PC-9 (cell line): ENCODE measurements around the gene TMEM63C. TPM values are rescaled to one million over a fixed set of nuclear protein-coding genes. Genes with fewer than 3 reads are reported as not detected.

Experiments
- BruUV-seq: library from RNA; stranded (reverse); fragments of 400-500 nt; replicated peaks from 2 replicates; lab custom pipeline; 2021; lab: Mats Ljungman, UMichigan
- CTCF ChIA-PET: fragments of 300-600 bp; sonication (Branson Sonifier 250); formaldehyde crosslinking; loops from one replicate; lab custom pipeline; 2022; ENCODE audit warnings: antibody characterized with exemption; lab: Charles Lee
- POLR2A ChIA-PET: fragments of 300-600 bp; sonication (Branson Sonifier 250); formaldehyde crosslinking; loops from one replicate; lab custom pipeline; 2022; ENCODE audit warnings: antibody characterized with exemption; ENCODE audit not compliant: unreplicated experiment; lab: Charles Lee
- DNase-seq, 2 experiments: peaks; one replicate each; pipeline versions ENCODE4 v3.0.0 to v3.0.0-alpha.2; 2015 to 2022; ENCODE audit warnings: mixed read lengths in 1 of 2
- H2AFZ ChIP-seq: fragments of 200-600 bp; sonication (generic); 2 replicates; pipeline ENCODE4 v1.8.1; 2017; ENCODE audit warnings: antibody characterized with exemption
- H3F3A ChIP-seq: fragments of 200-600 bp; sonication (generic); 2 replicates; pipeline ENCODE4 v1.8.1; 2017; ENCODE audit warnings: antibody characterized with exemption, mild to moderate bottlenecking, low read depth; ENCODE audit not compliant: insufficient read depth
- H3K27ac ChIP-seq: fragments of 200-600 bp; sonication (generic); 2 replicates; pipeline ENCODE4 v1.6.1; 2016; ENCODE audit warnings: mixed run types
- H3K27me3 ChIP-seq: fragments of 200-600 bp; sonication (generic); 2 replicates; pipeline ENCODE4 v1.6.1; 2016; ENCODE audit warnings: low read depth, mixed run types; ENCODE audit not compliant: insufficient read depth
- H3K36me3 ChIP-seq: fragments of 200-600 bp; sonication (generic); 2 replicates; pipeline ENCODE4 v1.6.1; 2016; ENCODE audit warnings: low read depth, mixed run types
- H3K4me1 ChIP-seq: fragments of 200-600 bp; sonication (generic); replicated peaks from 2 replicates; pipeline ENCODE4 v1.6.1; 2016; ENCODE audit warnings: mixed run types; ENCODE audit not compliant: insufficient read depth
- H3K4me2 ChIP-seq: fragments of 200-600 bp; sonication (generic); 2 replicates; pipeline ENCODE4 v1.6.1; 2017; ENCODE audit warnings: mixed run types
- H3K4me3 ChIP-seq: fragments of 200-600 bp; sonication (generic); 2 replicates; pipeline ENCODE4 v1.6.1; 2016; ENCODE audit warnings: mixed run types
- H3K79me2 ChIP-seq: fragments of 200-600 bp; sonication (generic); 2 replicates; pipeline ENCODE4 v1.6.1; 2017; ENCODE audit warnings: low read depth, mixed run types
- H3K9me2 ChIP-seq: fragments of 200-600 bp; sonication (generic); 2 replicates; pipeline ENCODE4 v1.8.1; 2017; ENCODE audit warnings: mild to moderate bottlenecking; ENCODE audit not compliant: insufficient read depth
- H3K9me3 ChIP-seq: fragments of 200-600 bp; sonication (generic); 2 replicates; pipeline ENCODE4 v1.8.1; 2016; ENCODE audit warnings: low read depth; ENCODE audit not compliant: insufficient read depth
- H4K20me1 ChIP-seq: fragments of 200-600 bp; sonication (generic); 2 replicates; pipeline ENCODE4 v1.8.1; 2017; ENCODE audit not compliant: insufficient read depth
- CTCF ChIP-seq: fragments of 200-600 bp; sonication (generic); conservative IDR thresholded peaks from 2 replicates; pipeline ENCODE4 v1.6.1; 2017; ENCODE audit warnings: mixed run types, antibody characterized with exemption, mild to moderate bottlenecking, moderate library complexity
- EZH2 ChIP-seq: fragments of 200-600 bp; sonication (generic); IDR thresholded peaks from 2 replicates; pipeline ENCODE4 v1.8.0; 2017; ENCODE audit warnings: antibody characterized with exemption, low read depth
- intact Hi-C: fragments of 100-400 bp; cut with micrococcal nuclease; formaldehyde crosslinking; loops from one replicate; pipeline ENCODE4 v1.10.0; 2022; ENCODE audit not compliant: unreplicated experiment
- microRNA-seq: library from miRNA; unstranded; fragments of <30 nt; microRNA quantifications from one replicate; pipeline ENCODE4 v1.2.0, GENCODE V29; 2021; ENCODE audit warnings: borderline number of aligned reads, borderline replicate concordance
- total RNA-seq: library from RNA; stranded (reverse); gene quantifications from 2 replicates; pipeline ENCODE4 v1.2.3, GENCODE V29; 2021

TMEM63C gene
- total RNA-seq, 1 experiment from 2014 or later, result 2.2 TPM

- POLR2A ChIA-PET, result interaction anchor here (0.6 kb wide), 1 partner anchor 20 kb away, joined by 4 read pairs; no protein-coding TSS in a partner anchor
- no peak overlapping the region for H3K4me2 ChIP-seq
Observed at GRCh38 chr14:77306416-77306815, 124.8 kb downstream of the TMEM63C start.

DNA sequence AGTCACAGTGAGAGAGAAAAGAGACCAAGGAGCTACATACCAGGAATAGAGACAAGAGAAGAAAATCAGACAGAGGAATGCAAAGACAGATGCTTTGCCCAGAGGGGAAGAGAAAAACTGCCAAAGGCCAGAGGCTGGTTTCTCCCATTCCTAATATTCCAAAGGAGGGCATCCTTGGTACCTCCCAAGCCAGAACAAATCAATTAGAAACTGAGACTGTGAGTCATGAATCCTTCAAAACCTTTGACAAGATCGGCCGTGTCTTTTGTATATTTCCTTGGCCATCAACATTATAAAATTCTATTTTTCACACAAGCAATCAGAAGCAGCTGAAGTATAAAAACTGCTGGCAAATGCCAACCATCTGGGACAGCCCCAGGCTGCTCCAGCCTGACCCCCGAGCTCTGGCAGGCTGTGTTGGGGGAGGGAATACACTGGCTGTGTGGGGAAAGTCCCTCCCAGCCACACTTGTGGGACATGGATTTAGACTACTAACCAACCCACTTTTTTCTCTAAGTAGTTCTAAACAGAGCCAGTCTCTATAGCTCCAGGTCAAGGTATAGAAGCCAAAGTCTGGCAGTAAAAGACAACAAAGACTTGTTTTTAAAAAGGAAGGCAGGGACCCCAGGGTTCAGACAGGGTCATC lies 125.4 kb downstream of the TMEM63C start:
- Histone ChIP-seq H3F3A (peaks cover 30% of the 10 kb centered on the region), H3K4me2 (no peak overlapping the region), H3K4me3 (no peak overlapping the region), H3K9me3 (no peaks in the 10 kb centered on the region), H3K27ac (no peak overlapping the region), H4K20me1 (peaks cover 4% of the 10 kb centered on the region; the same call in 1 of the 2 replicates), H3K4me1 (peaks cover 32% of the 10 kb centered on the region), H3K79me2 (0 out of 2 replicates have a peak, but pooled peaks cover 4% of the 10 kb centered on the region), H3K9me2 (no peaks in the 10 kb centered on the region), H3K36me3 (peaks cover 12% of the 10 kb centered on the region; the same call in 1 of the 2 replicates), H3K27me3 (no peaks in the 10 kb centered on the region), H2AFZ (no peak overlapping the region)
- DNase-seq, result no peak
- CTCF ChIA-PET, result interaction anchor here (2.1 kb wide), 1 partner anchor 9 kb away, joined by 8 read pairs; no protein-coding TSS in a partner anchor
- intact Hi-C loops, result no loop called here
- POLR2A ChIA-PET, result interaction anchor here (0.6 kb wide), 1 partner anchor 19 kb away, joined by 4 read pairs; no protein-coding TSS in a partner anchor
- no peak for TF ChIP-seq CTCF
- no peak for TF ChIP-seq EZH2
- no TSS peak for BruUV-seq

More at GRCh38 chr14:77306416-77306815, 124.8 kb downstream of the TMEM63C start:
- TF ChIP-seq EZH2, result no peak
- TF ChIP-seq CTCF, result no peak
- no peak for DNase-seq
- H3F3A ChIP-seq, result peaks cover 30% of the 10 kb centered on the region
- H3K4me3 ChIP-seq, result no peak overlapping the region
- H3K4me1 ChIP-seq, result peaks cover 32% of the 10 kb centered on the region
- intact Hi-C loops, result no loop called here
- H3K9me2 ChIP-seq, result no peaks in the 10 kb centered on the region
- H3K9me3 ChIP-seq, result no peaks in the 10 kb centered on the region
- H3K27ac ChIP-seq, result no peak overlapping the region
- peaks cover 15% of the 10 kb centered on the region; the same call in 1 of the 2 replicates for H3K36me3 ChIP-seq
- no TSS peak for BruUV-seq
- CTCF ChIA-PET, result interaction anchor here (2.1 kb wide), 1 partner anchor 9 kb away, joined by 8 read pairs; no protein-coding TSS in a partner anchor
- no peaks in the 10 kb centered on the region for H3K27me3 ChIP-seq
- no peak overlapping the region for H2AFZ ChIP-seq
- H4K20me1 ChIP-seq, result no peaks in the 10 kb centered on the region; the same call in 1 of the 2 replicates
- no peaks in the 10 kb centered on the region for H3K79me2 ChIP-seq

Small RNA genes lying within 50 kb of the gene (microRNA-seq; reads per million reads assigned to microRNA genes)
- gene MIR1260A, result not detected

Other genes starting within 250 kb of the TMEM63C start
- 74.6 and 84.5 TPM in 2 replicates for gene IRF2BPL, start 153.1 kb upstream of the TMEM63C start, total RNA-seq
- gene CIPC, start 83.5 kb upstream of the TMEM63C start, total RNA-seq, result 54.7 and 66.3 TPM in 2 replicates
- gene ZDHHC22, start 40.0 kb upstream of the TMEM63C start, total RNA-seq, result not detected in 2 replicates
- not detected in 2 replicates for gene NGB, start 89.4 kb downstream of the TMEM63C start, total RNA-seq
- gene POMT2, start 139.1 kb downstream of the TMEM63C start, total RNA-seq, result 96.5 and 109 TPM in 2 replicates
- 135 and 195 TPM in 2 replicates for gene GSTZ1, start 139.2 kb downstream of the TMEM63C start, total RNA-seq
- 32.1 and 42.6 TPM in 2 replicates for gene TMED8, start 195.3 kb downstream of the TMEM63C start, total RNA-seq
- 4.8 and 7.8 TPM in 2 replicates for gene SAMD15, start 195.6 kb downstream of the TMEM63C start, total RNA-seq
- gene NOXRED1, start 241.7 kb downstream of the TMEM63C start, total RNA-seq, result 2.0 and 2.1 TPM in 2 replicates